ENCODE results near the gene SDCCAG8.

SDCCAG8 gene

GRCh38 chr1:243428617-243429342, 172.9 kb downstream of the SDCCAG8 start:
- TF ChIP-seq SUZ12 (IDR thresholded peaks at IDR 0.05) (no peak), NFRKB (IDR thresholded peaks at IDR 0.05) (no peak), CTBP1 (IDR thresholded peaks at IDR 0.05; ENCODE audit: borderline replicate concordance) (no peak), FOXA1 (IDR thresholded peaks at IDR 0.05) (no peak), ARNT (IDR thresholded peaks at IDR 0.05) (no peak), LEF1 (IDR thresholded peaks at IDR 0.05; ENCODE audit: borderline replicate concordance) (no peak), TARDBP (IDR thresholded peaks at IDR 0.05) (no peak), L3MBTL2 (conservative IDR thresholded peaks at IDR 0.05) (no peak), FOXK2 (IDR thresholded peaks at IDR 0.05) (no peak), ZNF384 (IDR thresholded peaks at IDR 0.05) (no peak), BHLHE40 (IDR thresholded peaks at IDR 0.05; ENCODE audit: borderline replicate concordance) (no peak), HDGF (IDR thresholded peaks at IDR 0.05; ENCODE audit: borderline replicate concordance) (no peak)
- TF ChIP-seq, protein P1, sequence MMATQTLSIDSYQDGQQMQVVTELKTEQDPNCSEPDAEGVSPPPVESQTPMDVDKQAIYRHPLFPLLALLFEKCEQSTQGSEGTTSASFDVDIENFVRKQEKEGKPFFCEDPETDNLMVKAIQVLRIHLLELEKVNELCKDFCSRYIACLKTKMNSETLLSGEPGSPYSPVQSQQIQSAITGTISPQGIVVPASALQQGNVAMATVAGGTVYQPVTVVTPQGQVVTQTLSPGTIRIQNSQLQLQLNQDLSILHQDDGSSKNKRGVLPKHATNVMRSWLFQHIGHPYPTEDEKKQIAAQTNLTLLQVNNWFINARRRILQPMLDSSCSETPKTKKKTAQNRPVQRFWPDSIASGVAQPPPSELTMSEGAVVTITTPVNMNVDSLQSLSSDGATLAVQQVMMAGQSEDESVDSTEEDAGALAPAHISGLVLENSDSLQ (IDR thresholded peaks at IDR 0.05) = no peak
- no peak for DNase-seq (ENCODE audit: extremely low spot score)
- POLR2A ChIA-PET = no interaction called here
- CTCF ChIA-PET = no interaction called here

GRCh38 chr1:243431591-243431990, 175.8 kb downstream of the SDCCAG8 start:
- ChIA-PET POLR2A (no interaction called here), CTCF (interaction anchor here (0.7 kb wide), 1 partner anchor 37 kb away, joined by 3 read pairs; no protein-coding TSS in a partner anchor)
- TF ChIP-seq CTBP1 (IDR thresholded peaks at IDR 0.05; ENCODE audit: borderline replicate concordance) (no peak), L3MBTL2 (conservative IDR thresholded peaks at IDR 0.05) (no peak), FOXK2 (IDR thresholded peaks at IDR 0.05) (no peak), SUZ12 (IDR thresholded peaks at IDR 0.05) (no peak), SP1 (IDR thresholded peaks at IDR 0.05) (no peak)
- TF ChIP-seq, protein P1 (IDR thresholded peaks at IDR 0.05) = no peak
- no peak for DNase-seq (ENCODE audit: extremely low spot score)

- no peak for TF ChIP-seq ELF4 (IDR thresholded peaks at IDR 0.05)
- TF ChIP-seq, protein P1 (IDR thresholded peaks at IDR 0.05) = no peak
- no peak for TF ChIP-seq CTBP1 (IDR thresholded peaks at IDR 0.05; ENCODE audit: borderline replicate concordance)
- ChIA-PET POLR2A (no interaction called here), CTCF (no interaction called here)
- DNase-seq (ENCODE audit: extremely low spot score) = no peak
Measured at GRCh38 chr1:243432136-243432535, 176.3 kb downstream of the SDCCAG8 start.

- POLR2A ChIA-PET = no interaction called here
- TF ChIP-seq ELF4 (IDR thresholded peaks at IDR 0.05) = no peak
- TF ChIP-seq, protein P1 (IDR thresholded peaks at IDR 0.05) = peak; percentile 43; the same call in 1 of the 2 replicates
- TF ChIP-seq L3MBTL2 (conservative IDR thresholded peaks at IDR 0.05) = no peak
- TF ChIP-seq NFRKB (IDR thresholded peaks at IDR 0.05) = no peak
- TF ChIP-seq SUZ12 (IDR thresholded peaks at IDR 0.05) = no peak
- no peak for TF ChIP-seq ZNF384 (IDR thresholded peaks at IDR 0.05)
- TF ChIP-seq LEF1 (IDR thresholded peaks at IDR 0.05; ENCODE audit: borderline replicate concordance) = no peak
- TF ChIP-seq FOXA1 (IDR thresholded peaks at IDR 0.05) = no peak
- no peak for TF ChIP-seq FOXM1 (IDR thresholded peaks at IDR 0.05; ENCODE audit: borderline replicate concordance)
- no peak for TF ChIP-seq TARDBP (IDR thresholded peaks at IDR 0.05)
- TF ChIP-seq HDGF (IDR thresholded peaks at IDR 0.05; ENCODE audit: borderline replicate concordance) = no peak
- TF ChIP-seq CTBP1 (IDR thresholded peaks at IDR 0.05; ENCODE audit: borderline replicate concordance) = peak; percentile 69
- TF ChIP-seq SP1 (IDR thresholded peaks at IDR 0.05) = no peak
- TF ChIP-seq ARNT (IDR thresholded peaks at IDR 0.05) = no peak
- no peak for TF ChIP-seq FOXK2 (IDR thresholded peaks at IDR 0.05)
- TF ChIP-seq BHLHE40 (IDR thresholded peaks at IDR 0.05; ENCODE audit: borderline replicate concordance) = no peak
- CTCF ChIA-PET = interaction anchor here (0.9 kb wide), 1 partner anchor 14 kb away, joined by 3 read pairs; no protein-coding TSS in a partner anchor
- no peak for DNase-seq (ENCODE audit: extremely low spot score)
Measured at GRCh38 chr1:243433737-243434370, 178.0 kb downstream of the SDCCAG8 start.

- DNase-seq (ENCODE audit: extremely low spot score) = no peak
- no peak for TF ChIP-seq L3MBTL2 (conservative IDR thresholded peaks at IDR 0.05)
- POLR2A ChIA-PET = no interaction called here
- CTCF ChIA-PET = interaction anchor here (0.9 kb wide), 1 partner anchor 13 kb away, joined by 3 read pairs; no protein-coding TSS in a partner anchor
Measured at GRCh38 chr1:243434594-243434993, 178.8 kb downstream of the SDCCAG8 start.

DNA sequence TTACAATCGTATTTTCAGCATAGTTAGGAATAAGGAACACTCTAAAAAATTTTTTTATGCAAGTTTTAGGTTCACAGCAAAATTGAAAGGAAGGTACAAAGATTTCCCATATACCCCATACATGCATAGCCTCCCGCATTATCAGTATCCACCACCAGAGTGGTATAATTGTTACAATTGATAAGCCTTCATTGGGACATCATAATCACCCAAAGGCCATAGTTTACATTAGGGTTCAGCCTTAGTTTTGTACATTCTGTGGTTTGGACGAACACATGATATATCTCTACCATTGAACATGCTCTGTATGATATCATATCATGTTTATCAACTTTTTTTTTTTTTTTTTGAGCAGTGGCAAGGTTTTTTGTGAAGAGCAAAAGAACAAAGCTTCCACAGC, 180.0 kb downstream of the SDCCAG8 start:
- no peak for DNase-seq (ENCODE audit: extremely low spot score)
- TF ChIP-seq L3MBTL2 (conservative IDR thresholded peaks at IDR 0.05) (no peak), FOXA1 (IDR thresholded peaks at IDR 0.05) (no peak), BHLHE40 (IDR thresholded peaks at IDR 0.05; ENCODE audit: borderline replicate concordance) (no peak), TARDBP (IDR thresholded peaks at IDR 0.05) (no peak), HDGF (IDR thresholded peaks at IDR 0.05; ENCODE audit: borderline replicate concordance) (no peak), ZNF384 (IDR thresholded peaks at IDR 0.05) (no peak), NFRKB (IDR thresholded peaks at IDR 0.05) (no peak), ELF4 (IDR thresholded peaks at IDR 0.05) (no peak), LEF1 (IDR thresholded peaks at IDR 0.05; ENCODE audit: borderline replicate concordance) (no peak), FOXK2 (IDR thresholded peaks at IDR 0.05) (no peak), SUZ12 (IDR thresholded peaks at IDR 0.05) (no peak), SP1 (IDR thresholded peaks at IDR 0.05) (no peak), ARNT (IDR thresholded peaks at IDR 0.05) (no peak), CTBP1 (IDR thresholded peaks at IDR 0.05; ENCODE audit: borderline replicate concordance) (no peak), FOXM1 (IDR thresholded peaks at IDR 0.05; ENCODE audit: borderline replicate concordance) (no peak)
- TF ChIP-seq, protein P1 (IDR thresholded peaks at IDR 0.05) = no peak
- CTCF ChIA-PET = no interaction called here
- POLR2A ChIA-PET = no interaction called here
